Thoracic aorta (tissue), 2 donors: ENCODE results near the gene DOCK4. TPM values are rescaled to one million over a fixed set of nuclear protein-coding genes. Genes with fewer than 3 reads are reported as not detected.

Experiments
- ATAC-seq: fragments of 150-250 bp; one replicate; pipeline ENCODE4 v1.8.0; 2017; ENCODE audit warnings: low read depth; ENCODE audit not compliant: insufficient number of reproducible peaks, low FRiP score
- DNase-seq: peaks from one replicate; pipeline ENCODE4 v3.0.0-alpha.2; 2020; ENCODE audit warnings: low spot score
- H3K27ac ChIP-seq, 2 donors: fragments of 200-600 bp; sonication (generic); 1 replicate in 1 of 2; 2 replicates in 1 of 2; pipeline ENCODE4 v1.5.1; 2016; ENCODE audit warnings: mild to moderate bottlenecking in 2 of 2, moderate library complexity in 2 of 2
- H3K27me3 ChIP-seq: fragments of 200-600 bp; sonication (generic); replicated peaks from 2 replicates; pipeline ENCODE4 v1.6.0; 2016; ENCODE audit warnings: mild to moderate bottlenecking; ENCODE audit not compliant: insufficient read depth
- H3K36me3 ChIP-seq: fragments of 200-600 bp; sonication (generic); one replicate; pipeline ENCODE4 v1.5.1; 2016
- H3K4me1 ChIP-seq, 2 donors: fragments of 200-600 bp; sonication (generic); 1 replicate in 1 of 2; 2 replicates in 1 of 2; pipeline versions ENCODE4 v1.5.1 to v1.6.0; 2016; ENCODE audit warnings: low read depth in 2 of 2, mild to moderate bottlenecking in 1 of 2; ENCODE audit not compliant: control insufficient read depth in 1 of 2
- H3K4me3 ChIP-seq: fragments of 200-600 bp; sonication (generic); 2 replicates; pipeline ENCODE4 v1.5.1; 2016; ENCODE audit warnings: mild to moderate bottlenecking
- H3K9me3 ChIP-seq: fragments of 200-600 bp; sonication (generic); 2 replicates; pipeline ENCODE4 v1.5.1; 2016
- CTCF ChIP-seq: fragments of 200-600 bp; sonication (generic); IDR thresholded peaks from one replicate; pipeline ENCODE4 v1.5.1; 2019; ENCODE audit warnings: antibody characterized with exemption
- total RNA-seq, 2 donors: library from RNA; depleted of rRNA; stranded (reverse); fragments of >200 nt; gene quantifications; one replicate each; pipeline versions ENCODE4 v1.1.0 to v1.2.3, GENCODE V29; 2016

Gene DOCK4
- total RNA-seq, 2 donors from 2014 or later = 22.3 to 71.5 TPM

GRCh38 chr7:111985798-111986197 lies 220.4 kb downstream of the DOCK4 start:
- H3K27me3 ChIP-seq = no peaks in the 10 kb centered on the region
- no peaks in the 10 kb centered on the region for H3K9me3 ChIP-seq
- TF ChIP-seq CTCF = no peak
- peaks cover 0 to 8% of the 10 kb centered on the region in 2 donors for H3K4me1 ChIP-seq
- H3K4me3 ChIP-seq = no peak overlapping the region
- no peak overlapping the region for H3K27ac ChIP-seq
- no peak for DNase-seq
- no peak for ATAC-seq
- H3K36me3 ChIP-seq = no peaks in the 10 kb centered on the region

GRCh38 chr7:111982804-111983203 lies 223.4 kb downstream of the DOCK4 start:
- Histone ChIP-seq H3K9me3 (no peaks in the 10 kb centered on the region), H3K36me3 (no peaks in the 10 kb centered on the region), H3K4me1 (peaks cover 0 to 8% of the 10 kb centered on the region in 2 donors), H3K4me3 (no peak overlapping the region), H3K27me3 (no peaks in the 10 kb centered on the region), H3K27ac (no peak overlapping the region)
- ATAC-seq (no peak), DNase-seq (no peak)
- TF ChIP-seq CTCF = no peak

GRCh38 chr7:111982133-111982532 lies 224.1 kb downstream of the DOCK4 start:
- no peaks in the 10 kb centered on the region for H3K27me3 ChIP-seq
- no peaks in the 10 kb centered on the region for H3K36me3 ChIP-seq
- TF ChIP-seq CTCF = no peak
- no peak for ATAC-seq
- H3K4me1 ChIP-seq = peaks cover 0 to 1% of the 10 kb centered on the region in 2 donors
- no peak overlapping the region for H3K27ac ChIP-seq
- DNase-seq = no peak
- no peak overlapping the region for H3K4me3 ChIP-seq
- H3K9me3 ChIP-seq = no peaks in the 10 kb centered on the region

- TF ChIP-seq CTCF = no peak
- ATAC-seq (no peak), DNase-seq (no peak)
- H3K27me3 ChIP-seq = no peaks in the 10 kb centered on the region
- no peak overlapping the region for H3K27ac ChIP-seq
- no peaks in the 10 kb centered on the region for H3K4me1 ChIP-seq
- no peak overlapping the region for H3K4me3 ChIP-seq
- H3K36me3 ChIP-seq = no peaks in the 10 kb centered on the region
- no peaks in the 10 kb centered on the region for H3K9me3 ChIP-seq
Observed at GRCh38 chr7:111980725-111981124, 225.5 kb downstream of the DOCK4 start.

GRCh38 chr7:111975346-111975745 lies 230.9 kb downstream of the DOCK4 start:
- Histone ChIP-seq H3K27me3 (no peaks in the 10 kb centered on the region), H3K27ac (peak overlapping the region in 1 of 2 donors; percentile 24), H3K36me3 (no peaks in the 10 kb centered on the region), H3K4me1 (peaks cover 0 to 9% of the 10 kb centered on the region in 2 donors), H3K4me3 (no peak overlapping the region), H3K9me3 (no peaks in the 10 kb centered on the region)
- ATAC-seq (no peak), DNase-seq (no peak)
- no peak for TF ChIP-seq CTCF
